NB4 (cell line): ENCODE measurements around the gene ABHD12.

Experiments used
- MYC ChIP-seq: IDR thresholded peaks from 2 replicates; pipeline ENCODE4 v1.6.1; 2011; ENCODE audit warnings: low read depth, low read length
- POLR2A ChIP-seq: IDR thresholded peaks from 2 replicates; pipeline ENCODE4 v1.6.1; 2011; ENCODE audit warnings: mild to moderate bottlenecking; ENCODE audit not compliant: insufficient read length; ENCODE audit errors: extremely low read depth
- TF ChIP-seq, protein P1 (sequence below): IDR thresholded peaks from one replicate; pipeline ENCODE4 v1.5.1; 2012; ENCODE audit warnings: low read depth, low read length
- TF ChIP-seq, protein P2 (sequence below): IDR thresholded peaks from 2 replicates; pipeline ENCODE4 v1.6.1; 2011; ENCODE audit warnings: low read depth, low read length

DNA sequence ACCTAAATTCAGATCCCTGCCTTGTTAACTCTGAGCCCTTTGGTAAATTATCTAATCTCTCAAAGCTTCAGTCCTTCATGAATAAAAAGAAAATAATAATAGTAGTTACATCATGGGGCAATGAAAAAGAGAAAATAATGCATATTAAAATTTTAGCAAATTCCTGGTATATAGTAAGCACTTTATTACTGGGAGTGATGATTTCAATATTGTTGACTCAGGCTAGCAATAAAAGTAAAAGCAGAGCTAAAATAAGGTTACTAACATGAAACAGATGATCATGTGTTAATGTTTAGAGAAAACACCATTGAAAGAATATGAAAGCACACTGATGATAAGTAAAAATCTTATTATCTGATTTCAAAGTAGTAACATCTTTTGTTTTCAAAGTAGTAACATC is 30.5 kb upstream of the ABHD12 start:
- TF ChIP-seq, protein P1, sequence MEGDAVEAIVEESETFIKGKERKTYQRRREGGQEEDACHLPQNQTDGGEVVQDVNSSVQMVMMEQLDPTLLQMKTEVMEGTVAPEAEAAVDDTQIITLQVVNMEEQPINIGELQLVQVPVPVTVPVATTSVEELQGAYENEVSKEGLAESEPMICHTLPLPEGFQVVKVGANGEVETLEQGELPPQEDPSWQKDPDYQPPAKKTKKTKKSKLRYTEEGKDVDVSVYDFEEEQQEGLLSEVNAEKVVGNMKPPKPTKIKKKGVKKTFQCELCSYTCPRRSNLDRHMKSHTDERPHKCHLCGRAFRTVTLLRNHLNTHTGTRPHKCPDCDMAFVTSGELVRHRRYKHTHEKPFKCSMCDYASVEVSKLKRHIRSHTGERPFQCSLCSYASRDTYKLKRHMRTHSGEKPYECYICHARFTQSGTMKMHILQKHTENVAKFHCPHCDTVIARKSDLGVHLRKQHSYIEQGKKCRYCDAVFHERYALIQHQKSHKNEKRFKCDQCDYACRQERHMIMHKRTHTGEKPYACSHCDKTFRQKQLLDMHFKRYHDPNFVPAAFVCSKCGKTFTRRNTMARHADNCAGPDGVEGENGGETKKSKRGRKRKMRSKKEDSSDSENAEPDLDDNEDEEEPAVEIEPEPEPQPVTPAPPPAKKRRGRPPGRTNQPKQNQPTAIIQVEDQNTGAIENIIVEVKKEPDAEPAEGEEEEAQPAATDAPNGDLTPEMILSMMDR: no peak
- TF ChIP-seq POLR2A: no peak
- TF ChIP-seq, protein P2, sequence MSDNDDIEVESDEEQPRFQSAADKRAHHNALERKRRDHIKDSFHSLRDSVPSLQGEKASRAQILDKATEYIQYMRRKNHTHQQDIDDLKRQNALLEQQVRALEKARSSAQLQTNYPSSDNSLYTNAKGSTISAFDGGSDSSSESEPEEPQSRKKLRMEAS: no peak
- TF ChIP-seq MYC: no peak
